AG04450 (cell line): Measurements from ENCODE around the gene SLCO2B1. TPM values are rescaled to one million over a fixed set of nuclear protein-coding genes. Genes with fewer than 3 reads are reported as not detected.
"Not testable (repeated sequence)": the region's sequence is repeated elsewhere in the genome, so short reads cannot be mapped to it uniquely, and the experiment has no call there.

Experiments used
- CTCF ChIA-PET: fragments of 300-600, 350-600 bp; formaldehyde crosslinking; extraction: SDS; loops from one replicate; lab custom pipeline; 2022; ENCODE audit warnings: antibody characterized with exemption, inconsistent platforms; lab: Charles Lee
- POLR2A ChIA-PET: fragments of 350-600 bp; formaldehyde crosslinking; extraction: SDS; loops from one replicate; lab custom pipeline; 2021; ENCODE audit warnings: antibody characterized with exemption, inconsistent platforms; lab: Yijun Ruan, JAX
- DNase-seq: peaks from one replicate; pipeline ENCODE4 v3.0.0-alpha.2; 2011; ENCODE audit warnings: low read depth, low spot score
- H3K27ac ChIP-seq: one replicate; pipeline ENCODE4 v1.5.1; 2012; ENCODE audit warnings: low read depth, low read length, control low read depth
- H3K27me3 ChIP-seq: one replicate; pipeline ENCODE4 v1.6.0; 2012; ENCODE audit warnings: low read length; ENCODE audit not compliant: control insufficient read depth, insufficient read depth
- H3K4me3 ChIP-seq: 2 replicates; pipeline ENCODE4 v1.5.1; 2011; ENCODE audit warnings: mild to moderate bottlenecking, low read depth, low read length, control low read depth
- H3K9me3 ChIP-seq: 2 replicates; pipeline ENCODE4 v1.5.1; 2012; ENCODE audit warnings: low read length; ENCODE audit not compliant: control insufficient read depth, insufficient read depth
- CTCF ChIP-seq: IDR thresholded peaks from 2 replicates; pipeline ENCODE4 v1.5.1; 2011; ENCODE audit warnings: low read depth, low read length, control low read depth, inconsistent platforms
- polyA minus RNA-seq: library from RNA; depleted of rRNA, polyadenylated mRNA; stranded (reverse); fragments of >200 nt; gene quantifications from 2 replicates; pipeline ENCODE4 v1.2.3, GENCODE V29; 2011; rRNA and poly(A)+ RNA removed
- polyA plus RNA-seq: library from polyadenylated mRNA; depleted of rRNA; stranded (reverse); fragments of >200 nt; gene quantifications from 2 replicates; pipeline ENCODE4 v1.2.3, GENCODE V29; 2011; rRNA removed

SLCO2B1 gene
- polyA plus RNA-seq (not detected in 2 replicates), polyA minus RNA-seq (0.56 TPM in 1 of 2 replicates, not detected in the other)

GRCh38 chr11:75150879-75151278, at the start of gene SLCO2B1:
TSS of gene SLCO2B1 (plus strand) at chr11:75151107. CDS start at chr11:75151382, 275 bp downstream.
- Histone ChIP-seq H3K4me3 (no peak within 1 kb of the TSS), H3K27ac (no peak within 1 kb of the TSS), H3K9me3 (no peaks in the 10 kb centered on the region), H3K27me3 (peaks cover 55% of the 10 kb centered on the region)
- no peak for TF ChIP-seq CTCF
- ChIA-PET CTCF (interaction anchor here (1.0 kb wide), 1 partner anchor 54 kb away, joined by 5 read pairs; no protein-coding TSS in a partner anchor), POLR2A (no interaction called here)
- no peak for DNase-seq

- POLR2A ChIA-PET = no interaction called here
- no peak for DNase-seq
- CTCF ChIA-PET = interaction anchor here (1.0 to 1.1 kb wide), 2 partner anchors 41 to 44 kb away, joined by 3 read pairs; no protein-coding TSS in a partner anchor
- Histone ChIP-seq H3K4me3 (no peak overlapping the region), H3K27ac (no peak overlapping the region), H3K27me3 (peaks cover 25% of the 10 kb centered on the region), H3K9me3 (peaks cover 3% of the 10 kb centered on the region; the same call in 1 of the 2 replicates)
- no peak for TF ChIP-seq CTCF
These were observed 49.3 kb upstream of the SLCO2B1 start for GRCh38 chr11:75101424-75102128.

- ChIA-PET CTCF (interaction anchor here (0.6 to 1.6 kb wide), 4 partner anchors 37 to 247 kb away, joined by 3 to 6 read pairs (median 4); no protein-coding TSS in a partner anchor), POLR2A (no interaction called here)
- TF ChIP-seq CTCF = no peak
- peaks cover 20% of the 10 kb centered on the region for H3K27me3 ChIP-seq
- H3K27ac ChIP-seq = no peak overlapping the region
- H3K4me3 ChIP-seq = no peak overlapping the region
- H3K9me3 ChIP-seq = no peaks in the 10 kb centered on the region; the same call in 1 of the 2 replicates
- DNase-seq = peak; percentile 33
These were observed 47.4 kb upstream of the SLCO2B1 start for GRCh38 chr11:75103380-75104026.

DNA sequence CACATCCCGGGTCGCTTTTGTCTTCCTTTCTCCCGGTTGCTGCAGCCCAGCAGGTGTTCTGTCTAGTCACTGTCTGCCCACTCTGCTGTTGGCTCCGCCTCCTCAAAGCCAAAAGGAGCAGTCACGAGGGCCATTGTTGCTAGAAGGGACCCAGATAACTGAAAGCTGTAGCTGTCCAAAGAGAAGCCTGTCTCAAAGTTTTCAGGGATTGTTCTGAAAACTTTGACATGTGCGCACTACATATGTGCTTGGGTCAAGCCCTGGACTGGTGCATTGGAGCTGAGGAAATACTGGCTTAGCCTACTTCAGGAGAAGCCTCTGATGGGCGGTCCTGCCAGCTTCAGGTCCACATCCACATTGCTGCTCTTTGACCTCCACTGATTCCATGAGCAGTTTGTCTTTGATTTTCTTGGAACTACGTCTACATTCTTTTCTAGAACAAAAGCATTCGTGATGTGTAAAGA, 45.4 kb upstream of the SLCO2B1 start:
- H3K27ac ChIP-seq = no peak overlapping the region
- ChIA-PET POLR2A (no interaction called here), CTCF (no interaction called here)
- peaks cover 2% of the 10 kb centered on the region; the same call in 1 of the 2 replicates for H3K9me3 ChIP-seq
- TF ChIP-seq CTCF = no peak
- no peak for DNase-seq
- peaks cover 26% of the 10 kb centered on the region for H3K27me3 ChIP-seq
- no peak overlapping the region for H3K4me3 ChIP-seq

DNA sequence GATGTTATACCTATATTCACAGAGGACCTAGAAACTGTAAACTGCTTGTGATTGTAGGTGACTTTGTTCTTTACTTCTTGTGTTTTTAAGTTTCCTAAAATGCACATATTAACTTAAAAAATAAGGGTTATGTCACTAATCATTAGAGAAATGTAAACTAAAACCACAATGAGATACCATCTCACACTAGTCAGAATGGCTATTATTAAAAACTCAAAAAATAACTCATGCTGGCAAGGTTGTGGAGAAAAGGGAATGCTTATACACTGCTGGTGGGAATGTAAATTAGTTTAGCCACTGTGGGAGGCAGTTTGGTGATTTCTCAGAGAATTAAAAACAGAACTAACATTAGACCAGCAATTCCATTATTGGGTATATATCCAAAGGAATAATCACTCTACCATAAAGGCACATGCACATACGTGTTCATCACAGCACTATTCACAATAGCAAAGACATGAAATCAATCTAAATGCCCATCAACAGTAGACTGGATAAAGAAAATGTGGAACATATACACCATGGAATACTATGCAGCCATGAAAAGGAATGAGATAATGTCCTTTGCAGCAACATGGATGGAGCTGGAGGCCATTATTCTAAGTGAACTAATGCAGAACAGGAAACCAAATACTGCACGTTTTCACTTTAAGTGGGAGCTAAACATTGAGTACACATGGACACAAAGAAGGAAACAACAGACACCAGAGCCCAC, 44.8 kb upstream of the SLCO2B1 start:
- H3K4me3 ChIP-seq, CTCF ChIA-PET, H3K9me3 ChIP-seq, DNase-seq, H3K27ac ChIP-seq, POLR2A ChIA-PET: not testable (repeated sequence)
- peaks cover 21% of the 10 kb centered on the region for H3K27me3 ChIP-seq
